A549 (cell line): ENCODE results near the gene DSP. TPM values are rescaled to one million over a fixed set of nuclear protein-coding genes. Genes with fewer than 3 reads are reported as not detected.

Experiments used
- ATAC-seq, 2 experiments: fragments of 200-7000 bp in 1 of 2; fragments of >200 bp in 1 of 2; cut with Nextera tagmentation in 1 of 2; cut with Tn5 transposase in 1 of 2; 3 replicates each; pipeline versions ENCODE4 v1.8.0 to v1.9.1; 2018 to 2020; ENCODE audit warnings: mild to moderate bottlenecking in 1 of 2, moderate library complexity in 1 of 2
- CTCF ChIA-PET: fragments of 300-600 bp; sonication (Branson Sonifier 250); formaldehyde crosslinking; extraction: SDS; loops from one replicate; lab custom pipeline; 2021; ENCODE audit warnings: antibody characterized with exemption, inconsistent platforms; lab: Yijun Ruan, JAX
- POLR2A ChIA-PET: fragments of 350-600 bp; formaldehyde crosslinking; extraction: SDS; loops from one replicate; lab custom pipeline; 2021; ENCODE audit warnings: antibody characterized with exemption, inconsistent platforms; lab: Yijun Ruan, JAX
- DNase-seq, 2 experiments: peaks; one replicate each; pipeline versions ENCODE4 v3.0.0 to v3.0.0-alpha.2; 2011 to 2016; ENCODE audit warnings: low read depth in 1 of 2, low spot score in 1 of 2
- FAIRE-seq: peaks from 2 replicates; lab custom pipeline; 2011; peaks lifted over from hg19 to GRCh38; lab: Jason Lieb, UNC
- H3K27ac ChIP-seq, 2 experiments: fragments of >200 bp; sonication (Bioruptor Twin); formaldehyde crosslinking; 3 replicates each; pipeline ENCODE4 v1.5.1; 2016 to 2017
- H3K4me1 ChIP-seq: fragments of >200 bp; sonication (Bioruptor Twin); formaldehyde crosslinking; 3 replicates; pipeline ENCODE4 v1.6.1; 2016
- H3K4me2 ChIP-seq: fragments of >200 bp; sonication (Bioruptor Twin); formaldehyde crosslinking; 3 replicates; pipeline ENCODE4 v1.6.1; 2016
- H3K4me3 ChIP-seq: fragments of >200 bp; sonication (Bioruptor Twin); formaldehyde crosslinking; 3 replicates; pipeline ENCODE4 v1.5.1; 2016
- H3K9me3 ChIP-seq: fragments of >200 bp; sonication (Bioruptor Twin); formaldehyde crosslinking; 3 replicates; pipeline ENCODE4 v1.6.1; 2016
- CBX2 ChIP-seq: fragments of 200-600 bp; sonication (generic); IDR thresholded peaks from 2 replicates; pipeline ENCODE4 v1.6.1; 2016; ENCODE audit warnings: low read depth, mild to moderate bottlenecking, borderline replicate concordance
- E2F6 ChIP-seq: IDR thresholded peaks from 2 replicates; pipeline ENCODE4 v1.6.1; 2012; ENCODE audit warnings: low read depth, borderline replicate concordance
- EHF ChIP-seq: fragments of 250-450 bp; sonication (Bioruptor Pico); IDR thresholded peaks from 2 replicates; pipeline ENCODE4 v1.5.0; 2020; ENCODE audit warnings: mild to moderate bottlenecking
- EP300 ChIP-seq, 2 experiments: fragments of >200 bp; sonication (Bioruptor Twin); formaldehyde crosslinking; IDR thresholded peaks; 2 replicates in 1 of 2; 3 replicates in 1 of 2; pipeline ENCODE4 v1.6.1; 2016 to 2017
- ESRRA ChIP-seq: fragments of 150-350 bp; IDR thresholded peaks from 2 replicates; pipeline ENCODE4 v1.6.1; 2014; ENCODE audit warnings: mild to moderate bottlenecking, low read length, borderline replicate concordance
- FOXS1 ChIP-seq: fragments of 250-450 bp; sonication (Bioruptor Pico); IDR thresholded peaks from 2 replicates; pipeline ENCODE4 v1.5.0; 2020; ENCODE audit warnings: mild to moderate bottlenecking, moderate library complexity
- HEYL ChIP-seq: fragments of 250-450 bp; sonication (Bioruptor Pico); IDR thresholded peaks from 2 replicates; pipeline ENCODE4 v1.8.0; 2021; ENCODE audit warnings: mild to moderate bottlenecking, moderate library complexity
- HOXA7 ChIP-seq: fragments of 250-450 bp; sonication (Bioruptor Pico); IDR thresholded peaks from 2 replicates; pipeline ENCODE4 v1.5.0; 2020; ENCODE audit warnings: mild to moderate bottlenecking, moderate library complexity
- HOXB5 ChIP-seq: fragments of 250-450 bp; sonication (Bioruptor Pico); IDR thresholded peaks from 2 replicates; pipeline ENCODE4 v1.5.0; 2020; ENCODE audit warnings: mild to moderate bottlenecking, moderate library complexity
- MAFK ChIP-seq: fragments of 450-650 bp; IDR thresholded peaks from 2 replicates; pipeline ENCODE4 v1.6.1; 2014; ENCODE audit not compliant: partially characterized antibody
- NFE2L2 ChIP-seq: fragments of 150-350 bp; conservative IDR thresholded peaks from 2 replicates; pipeline ENCODE4 v1.6.1; 2014; ENCODE audit warnings: low read length
- PHF8 ChIP-seq: fragments of 200-600 bp; sonication (generic); IDR thresholded peaks from 2 replicates; pipeline ENCODE4 v1.6.1; 2016; ENCODE audit warnings: low read depth, mild to moderate bottlenecking, antibody characterized with exemption, moderate library complexity, borderline replicate concordance
- RNF2 ChIP-seq: fragments of 200-600 bp; sonication (generic); IDR thresholded peaks from 2 replicates; pipeline ENCODE4 v1.6.1; 2016; ENCODE audit warnings: low read depth, mild to moderate bottlenecking, antibody characterized with exemption, moderate library complexity, borderline replicate concordance
- SMC3 ChIP-seq: fragments of >200 bp; sonication (Bioruptor Twin); formaldehyde crosslinking; IDR thresholded peaks from 3 replicates; pipeline ENCODE4 v1.6.1; 2018; ENCODE audit warnings: inconsistent platforms
- SREBF2 ChIP-seq: fragments of 450-650 bp; IDR thresholded peaks from 2 replicates; pipeline ENCODE4 v1.6.1; 2014; ENCODE audit warnings: mild to moderate bottlenecking, moderate library complexity
- ZNF302 ChIP-seq: fragments of 250-450 bp; sonication (Bioruptor Pico); IDR thresholded peaks from 2 replicates; pipeline ENCODE4 v1.9.0; 2021; ENCODE audit warnings: inconsistent platforms, mild to moderate bottlenecking, moderate library complexity
- ZSCAN20 ChIP-seq: fragments of 250-450 bp; sonication (Bioruptor Pico); IDR thresholded peaks from 2 replicates; pipeline ENCODE4 v1.8.0; 2022; ENCODE audit warnings: mild to moderate bottlenecking, moderate library complexity
- WGBS: methylation state at CpG from one replicate; pipeline ENCODE4 v1.1.6; 2017; ENCODE audit errors: missing lambda C conversion rate; 5-methylcytosine and 5-hydroxymethylcytosine counted together
- polyA plus RNA-seq, 4 experiments: library from polyadenylated mRNA; depleted of rRNA in 3 of 4; stranded (reverse); fragments of >200 nt; fragmentation: RNase III in 1 of 4; extraction: RNeasy Plus Mini Kit Qiagen cat#74134 plus additional on column Dnase treatment in 1 of 4; gene quantifications; 2 replicates in 3 of 4; 3 replicates in 1 of 4; pipeline ENCODE4 v1.2.3, GENCODE V29; 2011 to 2017
- TF ChIP-seq, protein P1 (sequence below): IDR thresholded peaks from 2 replicates; pipeline ENCODE4 v1.6.1; 2012
- TF ChIP-seq, protein P2 (sequence below): fragments of >200 bp; sonication (Bioruptor Twin); formaldehyde crosslinking; IDR thresholded peaks from 2 replicates; pipeline ENCODE4 v1.6.1; 2016
- TF ChIP-seq, protein P3 (sequence below): IDR thresholded peaks from 2 replicates; pipeline ENCODE4 v1.6.1; 2012
- TF ChIP-seq, protein P4 (sequence below): fragments of >200 bp; sonication (Bioruptor Twin); formaldehyde crosslinking; IDR thresholded peaks from 3 replicates; pipeline ENCODE4 v1.5.1; 2016

Gene DSP
- polyA plus RNA-seq, 2 of the 4 experiments (the other 2 are of a cell fraction): 15.2 to 34.1 TPM

GRCh38 chr6:7518877-7519276, 22.6 kb upstream of the DSP start:
- WGBS: 73% methylated on average over 7 of the region's 8 CpGs
- Histone ChIP-seq H3K4me2 (no peak overlapping the region), H3K27ac (no peak overlapping the region)
- POLR2A ChIA-PET: interaction anchor here (0.6 kb wide), 2 partner anchors 30 to 83 kb away, joined by 3 to 4 read pairs; no protein-coding TSS in a partner anchor
- TF ChIP-seq HEYL (no peak), E2F6 (no peak), HOXA7 (CRISPR knock-in tag) (no peak), SREBF2 (no peak), HOXB5 (CRISPR knock-in tag) (no peak), ESRRA (no peak), MAFK (no peak), EHF (CRISPR knock-in tag) (no peak), CBX2 (no peak), SMC3 (no peak), ZNF302 (CRISPR knock-in tag) (no peak), PHF8 (no peak), RNF2 (no peak), EP300 (IDR thresholded peaks at IDR 0.05) (no peak), ZSCAN20 (CRISPR knock-in tag) (no peak)
- TF ChIP-seq, protein P1, sequence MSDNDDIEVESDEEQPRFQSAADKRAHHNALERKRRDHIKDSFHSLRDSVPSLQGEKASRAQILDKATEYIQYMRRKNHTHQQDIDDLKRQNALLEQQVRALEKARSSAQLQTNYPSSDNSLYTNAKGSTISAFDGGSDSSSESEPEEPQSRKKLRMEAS: no peak
- TF ChIP-seq, protein P2, sequence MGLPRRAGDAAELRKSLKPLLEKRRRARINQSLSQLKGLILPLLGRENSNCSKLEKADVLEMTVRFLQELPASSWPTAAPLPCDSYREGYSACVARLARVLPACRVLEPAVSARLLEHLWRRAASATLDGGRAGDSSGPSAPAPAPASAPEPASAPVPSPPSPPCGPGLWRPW: no peak
- TF ChIP-seq, protein P3, sequence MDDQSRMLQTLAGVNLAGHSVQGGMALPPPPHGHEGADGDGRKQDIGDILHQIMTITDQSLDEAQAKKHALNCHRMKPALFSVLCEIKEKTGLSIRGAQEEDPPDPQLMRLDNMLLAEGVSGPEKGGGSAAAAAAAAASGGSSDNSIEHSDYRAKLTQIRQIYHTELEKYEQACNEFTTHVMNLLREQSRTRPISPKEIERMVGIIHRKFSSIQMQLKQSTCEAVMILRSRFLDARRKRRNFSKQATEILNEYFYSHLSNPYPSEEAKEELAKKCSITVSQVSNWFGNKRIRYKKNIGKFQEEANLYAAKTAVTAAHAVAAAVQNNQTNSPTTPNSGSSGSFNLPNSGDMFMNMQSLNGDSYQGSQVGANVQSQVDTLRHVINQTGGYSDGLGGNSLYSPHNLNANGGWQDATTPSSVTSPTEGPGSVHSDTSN: no peak
- TF ChIP-seq, protein P4, sequence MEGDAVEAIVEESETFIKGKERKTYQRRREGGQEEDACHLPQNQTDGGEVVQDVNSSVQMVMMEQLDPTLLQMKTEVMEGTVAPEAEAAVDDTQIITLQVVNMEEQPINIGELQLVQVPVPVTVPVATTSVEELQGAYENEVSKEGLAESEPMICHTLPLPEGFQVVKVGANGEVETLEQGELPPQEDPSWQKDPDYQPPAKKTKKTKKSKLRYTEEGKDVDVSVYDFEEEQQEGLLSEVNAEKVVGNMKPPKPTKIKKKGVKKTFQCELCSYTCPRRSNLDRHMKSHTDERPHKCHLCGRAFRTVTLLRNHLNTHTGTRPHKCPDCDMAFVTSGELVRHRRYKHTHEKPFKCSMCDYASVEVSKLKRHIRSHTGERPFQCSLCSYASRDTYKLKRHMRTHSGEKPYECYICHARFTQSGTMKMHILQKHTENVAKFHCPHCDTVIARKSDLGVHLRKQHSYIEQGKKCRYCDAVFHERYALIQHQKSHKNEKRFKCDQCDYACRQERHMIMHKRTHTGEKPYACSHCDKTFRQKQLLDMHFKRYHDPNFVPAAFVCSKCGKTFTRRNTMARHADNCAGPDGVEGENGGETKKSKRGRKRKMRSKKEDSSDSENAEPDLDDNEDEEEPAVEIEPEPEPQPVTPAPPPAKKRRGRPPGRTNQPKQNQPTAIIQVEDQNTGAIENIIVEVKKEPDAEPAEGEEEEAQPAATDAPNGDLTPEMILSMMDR: no peak
- TF ChIP-seq, all 56 proteins: peak for 0
- CTCF ChIA-PET: no interaction called here
- FAIRE-seq: no peak
- H3K9me3 ChIP-seq: no peaks in the 10 kb centered on the region
- no peak overlapping the region for H3K4me3 ChIP-seq
- no peaks in the 10 kb centered on the region for H3K4me1 ChIP-seq
- no peak for DNase-seq
- ATAC-seq: no peak

DNA sequence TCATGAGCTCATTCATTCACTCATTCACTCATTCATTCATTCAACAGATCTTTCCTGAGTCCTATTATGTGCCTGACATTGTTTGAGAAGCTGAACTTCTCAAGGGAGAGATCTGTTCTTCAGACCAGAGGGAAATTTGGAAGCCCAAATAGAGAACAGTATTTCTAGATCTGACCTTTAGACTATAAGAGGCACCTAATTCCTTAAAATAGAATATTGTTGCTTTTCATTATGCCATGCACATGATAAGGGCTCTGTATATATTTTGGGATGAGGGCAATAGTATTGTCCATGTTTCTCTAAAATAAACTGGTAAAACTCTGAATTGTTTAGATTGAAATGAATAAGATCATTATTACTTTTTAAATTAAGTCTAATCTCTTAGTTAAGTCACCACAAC, 18.6 kb upstream of the DSP start:
- TF ChIP-seq NFE2L2 (no peak), FOXS1 (no peak)
- TF ChIP-seq, protein P4: no peak
- TF ChIP-seq, all 56 proteins: peak for 0
- Histone ChIP-seq H3K4me2 (no peak overlapping the region), H3K9me3 (no peaks in the 10 kb centered on the region), H3K4me3 (no peak overlapping the region), H3K27ac (no peak overlapping the region), H3K4me1 (no peaks in the 10 kb centered on the region)
- POLR2A ChIA-PET: no interaction called here
- no peak for DNase-seq
- no peak for FAIRE-seq
- CTCF ChIA-PET: interaction anchor here (1.0 kb wide), 1 partner anchor 11 kb away, joined by 3 read pairs; no protein-coding TSS in a partner anchor
- ATAC-seq: no peak
